ENCODE data around the gene METAP1D.

METAP1D gene

GRCh38 chr2:172090044-172090961 lies 90.5 kb downstream of the METAP1D start:
- DNase-seq (ENCODE audit: low read depth in 2 of 3, low spot score in 1 of 3): no peak

GRCh38 chr2:172091000-172091641 lies 91.4 kb downstream of the METAP1D start:
- DNase-seq (ENCODE audit: low read depth in 2 of 3, low spot score in 1 of 3): no peak

GRCh38 chr2:172091761-172092566 lies 92.2 kb downstream of the METAP1D start:
- no peak for DNase-seq (ENCODE audit: low read depth in 2 of 3, low spot score in 1 of 3)

GRCh38 chr2:172092716-172093415 lies 93.1 kb downstream of the METAP1D start:
- no peak for DNase-seq (ENCODE audit: low read depth in 2 of 3, low spot score in 1 of 3)

- no peak for DNase-seq (ENCODE audit: low read depth in 2 of 3, low spot score in 1 of 3)
Measured at GRCh38 chr2:172093416-172094293, 93.9 kb downstream of the METAP1D start.

- no peak for DNase-seq (ENCODE audit: low read depth in 2 of 3, low spot score in 1 of 3)
Measured at GRCh38 chr2:172094294-172095145, 94.8 kb downstream of the METAP1D start.

GRCh38 chr2:172095146-172095904 lies 95.6 kb downstream of the METAP1D start:
- peak in 1 of 3 donors; percentile 56 for DNase-seq (ENCODE audit: low read depth in 2 of 3, low spot score in 1 of 3)

- no peak for DNase-seq (ENCODE audit: low read depth in 2 of 3, low spot score in 1 of 3)
Measured at GRCh38 chr2:172095905-172096625, 96.3 kb downstream of the METAP1D start.

- DNase-seq (ENCODE audit: low read depth in 2 of 3, low spot score in 1 of 3): no peak
Measured at GRCh38 chr2:172096626-172097547, 97.1 kb downstream of the METAP1D start.

- no peak for DNase-seq (ENCODE audit: low read depth in 2 of 3, low spot score in 1 of 3)
Measured at GRCh38 chr2:172097557-172098131, 97.9 kb downstream of the METAP1D start.

GRCh38 chr2:172098287-172098649 lies 98.5 kb downstream of the METAP1D start:
- no peak for DNase-seq (ENCODE audit: low read depth in 2 of 3, low spot score in 1 of 3)

- no peak for DNase-seq (ENCODE audit: low read depth in 2 of 3, low spot score in 1 of 3)
Measured at GRCh38 chr2:172098650-172099471, 99.1 kb downstream of the METAP1D start.

GRCh38 chr2:172099472-172100079 lies 99.8 kb downstream of the METAP1D start:
- DNase-seq (ENCODE audit: low read depth in 2 of 3, low spot score in 1 of 3): no peak

GRCh38 chr2:172100080-172100934 lies 100.6 kb downstream of the METAP1D start:
- no peak for DNase-seq (ENCODE audit: low read depth in 2 of 3, low spot score in 1 of 3)
